IPS DF 6.9 (cell line): ENCODE data around the gene WFIKKN2.

Experiments used
- DNase-seq: peaks from one replicate; pipeline ENCODE4 v3.0.0-alpha.2; 2013; ENCODE audit warnings: low read depth, low spot score
- H3K27ac ChIP-seq: one replicate; pipeline ENCODE4 v1.5.1; 2013; ENCODE audit warnings: low read length, control low read depth
- H3K27me3 ChIP-seq: 2 replicates; pipeline ENCODE4 v1.6.1; 2013; ENCODE audit warnings: mild to moderate bottlenecking, low read length; ENCODE audit not compliant: control insufficient read depth, insufficient read depth
- H3K36me3 ChIP-seq: 2 replicates; pipeline ENCODE4 v1.6.1; 2013; ENCODE audit warnings: low read length; ENCODE audit not compliant: control insufficient read depth, insufficient read depth
- H3K4me1 ChIP-seq: 2 replicates; pipeline ENCODE4 v1.6.1; 2013; ENCODE audit warnings: low read length; ENCODE audit not compliant: control insufficient read depth, insufficient read depth
- H3K4me3 ChIP-seq: 2 replicates; pipeline ENCODE4 v1.5.1; 2013; ENCODE audit warnings: mild to moderate bottlenecking, low read length
- H3K9me3 ChIP-seq: 2 replicates; pipeline ENCODE4 v1.6.1; 2013; ENCODE audit warnings: low read length, inconsistent platforms; ENCODE audit not compliant: control insufficient read depth, insufficient read depth
- WGBS: extraction: QIAGEN DNeasy Blood & Tissue Kit; methylation state at CpG from one replicate; pipeline ENCODE4 v1.1.7; 2013; ENCODE audit warnings: mixed read lengths, missing lambda C conversion rate; ENCODE audit not compliant: insufficient read length, insufficient coverage; 5-methylcytosine and 5-hydroxymethylcytosine counted together

Gene WFIKKN2

DNA sequence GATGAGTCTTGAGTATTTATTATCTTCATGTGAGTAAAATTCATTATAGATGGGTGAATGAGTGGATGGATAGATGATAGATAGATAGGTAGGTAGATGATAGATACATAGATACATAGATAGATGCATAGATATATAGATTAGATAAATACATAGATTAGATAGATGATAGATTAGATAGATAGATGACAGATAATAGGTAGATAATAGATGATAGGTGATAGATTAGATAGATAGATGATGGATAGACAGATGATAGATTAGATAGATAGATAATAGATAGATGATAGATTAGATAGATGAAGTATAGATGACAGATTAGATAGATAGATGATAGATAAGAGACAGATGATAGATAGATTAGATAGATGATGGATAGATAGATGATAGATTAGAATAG lies 21.8 kb upstream of the WFIKKN2 start:
- H3K27ac ChIP-seq, result no peak overlapping the region
- H3K27me3 ChIP-seq, result no peaks in the 10 kb centered on the region
- H3K4me3 ChIP-seq, result no peak overlapping the region
- peaks cover 3% of the 10 kb centered on the region; the same call in 1 of the 2 replicates for H3K4me1 ChIP-seq
- DNase-seq, result no peak
- H3K9me3 ChIP-seq, result no peaks in the 10 kb centered on the region
- H3K36me3 ChIP-seq, result no peaks in the 10 kb centered on the region

- Histone ChIP-seq H3K4me1 (peaks cover 3% of the 10 kb centered on the region; the same call in 1 of the 2 replicates), H3K36me3 (no peaks in the 10 kb centered on the region), H3K9me3 (no peaks in the 10 kb centered on the region), H3K27ac (no peak overlapping the region), H3K27me3 (no peaks in the 10 kb centered on the region), H3K4me3 (no peak overlapping the region)
- WGBS, result no CpG with 5 or more reads among the region's 3 CpGs
- no peak for DNase-seq
Observed at GRCh38 chr17:50815400-50815799, 20.0 kb upstream of the WFIKKN2 start.

- H3K27ac ChIP-seq, result no peak overlapping the region
- H3K36me3 ChIP-seq, result no peaks in the 10 kb centered on the region
- no peak overlapping the region for H3K4me3 ChIP-seq
- no CpG with 5 or more reads among the region's 5 CpGs for WGBS
- H3K4me1 ChIP-seq, result peaks cover 3% of the 10 kb centered on the region; the same call in 1 of the 2 replicates
- H3K27me3 ChIP-seq, result no peaks in the 10 kb centered on the region
- H3K9me3 ChIP-seq, result no peaks in the 10 kb centered on the region
- DNase-seq, result no peak
Observed at GRCh38 chr17:50816271-50816670, 19.1 kb upstream of the WFIKKN2 start.

DNA sequence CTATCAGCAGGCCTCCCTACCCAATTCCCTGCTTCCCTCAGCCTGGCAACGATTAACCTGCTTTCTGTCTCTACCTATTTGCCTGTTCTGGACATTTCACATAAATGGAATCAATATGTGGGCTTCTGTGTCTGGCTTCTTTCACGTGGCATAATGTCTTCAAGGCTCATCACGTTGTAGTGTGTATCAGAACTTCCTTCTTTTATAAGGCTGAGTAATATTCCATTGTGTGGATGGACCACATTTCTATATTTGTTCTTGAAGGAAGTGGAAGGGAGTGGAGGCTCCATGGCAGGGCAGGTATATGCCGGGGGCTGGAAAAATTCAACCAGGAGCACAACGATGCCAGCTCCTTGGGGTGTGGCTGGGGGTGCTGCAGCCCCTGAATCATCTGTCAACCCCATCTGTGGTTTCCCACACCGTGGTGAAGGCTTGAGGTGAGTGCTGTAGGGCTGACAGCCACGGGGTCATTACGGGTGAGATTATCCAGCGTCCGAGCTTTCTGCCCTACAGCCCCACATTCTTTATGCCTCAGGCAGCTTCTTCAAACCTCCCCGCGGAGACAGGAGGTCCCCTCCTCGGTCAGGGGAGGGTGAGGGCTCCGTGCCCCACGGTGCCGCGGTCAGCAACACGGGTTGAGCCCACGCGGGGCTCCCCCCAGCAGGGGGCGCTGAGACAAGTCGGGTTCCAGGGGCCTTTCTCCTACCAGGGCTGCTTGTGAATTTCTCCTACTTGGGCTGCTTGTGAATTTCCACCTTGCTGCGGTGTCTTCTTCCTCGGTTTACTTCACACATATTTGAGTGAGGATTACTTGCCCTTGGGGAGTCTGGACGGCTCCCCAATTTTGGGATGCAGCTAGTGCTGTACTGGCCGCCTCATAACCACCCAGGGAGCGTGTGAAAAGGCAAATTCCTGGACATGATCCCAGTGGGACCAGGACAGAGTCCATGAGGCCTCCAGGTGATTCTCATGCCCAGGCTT lies 18.3 kb upstream of the WFIKKN2 start:
- whole genome bisulfite sequencing, result no CpG with 5 or more reads among the region's 27 CpGs
- Histone ChIP-seq H3K4me1 (peaks cover 3% of the 10 kb centered on the region; the same call in 1 of the 2 replicates), H3K36me3 (no peaks in the 10 kb centered on the region), H3K9me3 (no peaks in the 10 kb centered on the region), H3K4me3 (no peak overlapping the region), H3K27ac (no peak overlapping the region), H3K27me3 (no peaks in the 10 kb centered on the region)
- DNase-seq, result no peak

- no peaks in the 10 kb centered on the region for H3K27me3 ChIP-seq
- DNase-seq, result no peak
- no peaks in the 10 kb centered on the region for H3K36me3 ChIP-seq
- WGBS, result no CpG with 5 or more reads among the region's 7 CpGs
- H3K4me1 ChIP-seq, result peaks cover 3% of the 10 kb centered on the region; the same call in 1 of the 2 replicates
- H3K27ac ChIP-seq, result no peak overlapping the region
- H3K4me3 ChIP-seq, result no peak overlapping the region
- H3K9me3 ChIP-seq, result no peaks in the 10 kb centered on the region
Observed at GRCh38 chr17:50817838-50818237, 17.5 kb upstream of the WFIKKN2 start.

GRCh38 chr17:50818261-50818660 lies 17.1 kb upstream of the WFIKKN2 start:
- Histone ChIP-seq H3K9me3 (no peaks in the 10 kb centered on the region), H3K4me3 (no peak overlapping the region), H3K27me3 (no peaks in the 10 kb centered on the region), H3K27ac (no peak overlapping the region), H3K4me1 (peaks cover 3% of the 10 kb centered on the region; the same call in 1 of the 2 replicates), H3K36me3 (no peaks in the 10 kb centered on the region)
- DNase-seq, result no peak
- no CpG with 5 or more reads among the region's 4 CpGs for WGBS

DNA sequence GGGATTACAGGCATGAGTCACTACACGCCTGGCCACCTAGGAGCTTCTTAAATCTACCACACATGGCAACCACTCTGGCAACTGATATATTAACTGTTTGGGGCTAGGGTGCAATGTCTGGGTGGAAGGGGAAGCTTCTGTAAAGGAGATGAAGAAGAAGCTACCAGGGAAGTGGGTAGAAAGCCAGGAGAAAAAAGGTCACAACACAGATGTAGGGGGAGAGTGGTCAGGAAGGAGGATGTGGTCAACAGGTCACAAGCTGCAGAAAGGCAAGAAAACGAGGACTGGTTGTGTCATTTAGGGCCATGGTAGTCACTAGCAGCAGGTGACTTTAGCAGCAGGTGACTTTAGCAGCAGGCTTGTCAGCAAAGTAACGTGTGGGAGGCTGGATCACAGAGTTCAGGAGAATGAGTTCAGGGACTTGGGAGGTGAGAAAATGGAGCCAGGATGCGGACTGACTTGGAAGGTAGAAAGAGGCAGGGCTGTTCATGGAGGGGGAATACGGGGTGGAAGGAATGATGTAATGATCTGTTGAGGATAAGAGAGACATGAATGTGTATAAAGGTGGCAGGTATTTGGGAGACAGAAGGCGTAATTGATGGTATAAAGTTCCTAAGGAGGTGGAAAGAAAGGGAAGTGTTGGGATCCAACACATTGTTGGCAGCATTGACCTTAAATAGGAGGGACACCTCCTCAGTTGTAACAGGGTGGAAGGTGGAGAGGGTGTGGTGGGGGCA lies 16.3 kb upstream of the WFIKKN2 start:
- 100% methylated on average over 1 of the region's 6 CpGs for WGBS
- Histone ChIP-seq H3K4me3 (no peak overlapping the region), H3K9me3 (no peaks in the 10 kb centered on the region), H3K4me1 (peaks cover 3% of the 10 kb centered on the region; the same call in 1 of the 2 replicates), H3K27ac (no peak overlapping the region), H3K27me3 (no peaks in the 10 kb centered on the region), H3K36me3 (no peaks in the 10 kb centered on the region)
- no peak for DNase-seq

GRCh38 chr17:50820651-50821050 lies 14.7 kb upstream of the WFIKKN2 start:
- Histone ChIP-seq H3K4me3 (no peak overlapping the region), H3K27ac (no peak overlapping the region), H3K36me3 (no peaks in the 10 kb centered on the region), H3K4me1 (peaks cover 3% of the 10 kb centered on the region; the same call in 1 of the 2 replicates), H3K9me3 (no peaks in the 10 kb centered on the region), H3K27me3 (no peaks in the 10 kb centered on the region)
- DNase-seq, result no peak
- WGBS, result no CpG with 5 or more reads among the region's 10 CpGs

- no CpG with 5 or more reads among the region's 2 CpGs for WGBS
- Histone ChIP-seq H3K9me3 (no peaks in the 10 kb centered on the region), H3K27ac (no peak overlapping the region), H3K36me3 (no peaks in the 10 kb centered on the region), H3K4me3 (no peak overlapping the region), H3K27me3 (no peaks in the 10 kb centered on the region), H3K4me1 (peaks cover 1% of the 10 kb centered on the region; the same call in 1 of the 2 replicates)
- DNase-seq, result no peak
Observed at GRCh38 chr17:50822550-50822949, 12.8 kb upstream of the WFIKKN2 start.

- H3K4me3 ChIP-seq, result no peak overlapping the region
- no peaks in the 10 kb centered on the region for H3K27me3 ChIP-seq
- no CpG with 5 or more reads among the region's 2 CpGs for WGBS
- no peaks in the 10 kb centered on the region for H3K9me3 ChIP-seq
- peaks cover under 1% of the 10 kb centered on the region; the same call in 1 of the 2 replicates for H3K4me1 ChIP-seq
- H3K27ac ChIP-seq, result no peak overlapping the region
- H3K36me3 ChIP-seq, result no peaks in the 10 kb centered on the region
- DNase-seq, result no peak
Observed at GRCh38 chr17:50824429-50824828, 11.0 kb upstream of the WFIKKN2 start.
